Neural progenitor cell (in vitro differentiated cells): ENCODE data around the gene PKN1. TPM values are rescaled to one million over a fixed set of nuclear protein-coding genes. Genes with fewer than 3 reads are reported as not detected.

Experiments used
- DNase-seq: peaks from one replicate; pipeline ENCODE4 v3.0.0-alpha.2; 2016; ENCODE audit warnings: low spot score
- H2AFZ ChIP-seq: fragments of 200-600 bp; sonication (generic); replicated peaks from 2 replicates; pipeline ENCODE4 v1.6.1; 2016; ENCODE audit warnings: antibody characterized with exemption
- H3F3A ChIP-seq: fragments of 200-600 bp; sonication (generic); 2 replicates; pipeline ENCODE4 v1.6.1; 2016; ENCODE audit warnings: antibody characterized with exemption, low read depth
- H3K27ac ChIP-seq: fragments of 200-600 bp; sonication (generic); 2 replicates; pipeline ENCODE4 v1.5.1; 2016; ENCODE audit warnings: mild to moderate bottlenecking
- H3K27me3 ChIP-seq: fragments of 200-600 bp; sonication (generic); 2 replicates; pipeline ENCODE4 v1.6.1; 2016; ENCODE audit warnings: mild to moderate bottlenecking, moderate library complexity
- H3K36me3 ChIP-seq: fragments of 200-600 bp; sonication (generic); 2 replicates; pipeline ENCODE4 v1.5.1; 2016
- H3K4me1 ChIP-seq: fragments of 200-600 bp; sonication (generic); 2 replicates; pipeline ENCODE4 v1.6.1; 2016; ENCODE audit warnings: mixed run types
- H3K4me2 ChIP-seq: fragments of 200-600 bp; sonication (generic); 2 replicates; pipeline ENCODE4 v1.6.1; 2016
- H3K4me3 ChIP-seq: fragments of 200-600 bp; sonication (generic); 2 replicates; pipeline ENCODE4 v1.5.1; 2016
- H3K79me2 ChIP-seq: fragments of 200-600 bp; sonication (generic); 2 replicates; pipeline ENCODE4 v1.6.1; 2016; ENCODE audit warnings: low read depth
- H3K9ac ChIP-seq: fragments of 200-600 bp; sonication (generic); 2 replicates; pipeline ENCODE4 v1.6.1; 2016
- H3K9me3 ChIP-seq: fragments of 200-600 bp; sonication (generic); 2 replicates; pipeline ENCODE4 v1.5.1; 2016; ENCODE audit warnings: low read depth
- H4K20me1 ChIP-seq: fragments of 200-600 bp; sonication (generic); 2 replicates; pipeline ENCODE4 v1.6.1; 2016; ENCODE audit warnings: low read depth
- H3K27ac Mint-ChIP-seq: 3 replicates; pipeline ENCODE4 v1.8.0; 2021; ENCODE audit warnings: mixed read lengths
- H3K27me3 Mint-ChIP-seq: 2 replicates; pipeline ENCODE4 v1.8.0; 2022; ENCODE audit warnings: low read depth, mild to moderate bottlenecking, inconsistent platforms, moderate library complexity, mixed read lengths; ENCODE audit not compliant: insufficient read depth
- H3K36me3 Mint-ChIP-seq: 3 replicates; pipeline ENCODE4 v1.8.0; 2021; ENCODE audit warnings: mixed read lengths
- H3K4me1 Mint-ChIP-seq: 3 replicates; pipeline ENCODE4 v1.8.0; 2021; ENCODE audit warnings: mixed read lengths
- H3K4me3 Mint-ChIP-seq: 3 replicates; pipeline ENCODE4 v1.8.0; 2021; ENCODE audit warnings: mild to moderate bottlenecking, moderate library complexity, mixed read lengths
- H3K9me3 Mint-ChIP-seq: 3 replicates; pipeline ENCODE4 v1.8.0; 2020; ENCODE audit warnings: mixed read lengths
- EZH2 ChIP-seq: fragments of 200-600 bp; sonication (generic); IDR thresholded peaks from 2 replicates; pipeline ENCODE4 v1.6.1; 2017; ENCODE audit warnings: antibody characterized with exemption, mild to moderate bottlenecking, moderate library complexity
- EZH2phosphoT487 ChIP-seq: fragments of 200-600 bp; sonication (generic); IDR thresholded peaks from 2 replicates; pipeline ENCODE4 v1.6.1; 2017; ENCODE audit warnings: antibody characterized with exemption
- total RNA-seq: library from RNA; depleted of rRNA; stranded (reverse); fragments of >200 nt; gene quantifications from 2 replicates; pipeline ENCODE4 v1.2.3, GENCODE V29; 2015; ENCODE audit warnings: low replicate concordance
- TF ChIP-seq, protein P1 (sequence below): fragments of 200-600 bp; sonication (generic); IDR thresholded peaks from 2 replicates; pipeline ENCODE4 v1.5.1; 2017; ENCODE audit warnings: antibody characterized with exemption, mild to moderate bottlenecking

Gene PKN1
- total RNA-seq, 1 donor from 2014 or later = 29.0 TPM

- H3K36me3 Mint-ChIP-seq = peaks cover 20% of the 10 kb centered on the region
- H3K27ac Mint-ChIP-seq = no peak overlapping the region
- Histone ChIP-seq H3K27ac (no peak overlapping the region), H3F3A (peaks cover 25% of the 10 kb centered on the region), H3K27me3 (no peaks in the 10 kb centered on the region), H3K4me1 (peaks cover 3% of the 10 kb centered on the region), H3K4me3 (no peak overlapping the region), H3K9me3 (no peaks in the 10 kb centered on the region), H4K20me1 (peaks cover 21% of the 10 kb centered on the region), H2AFZ (no peak overlapping the region), H3K9ac (no peak overlapping the region), H3K4me2 (no peak overlapping the region), H3K79me2 (peaks cover 16% of the 10 kb centered on the region), H3K36me3 (no peaks in the 10 kb centered on the region)
- no peaks in the 10 kb centered on the region for H3K9me3 Mint-ChIP-seq
- no peak overlapping the region for H3K4me3 Mint-ChIP-seq
- peaks cover 6% of the 10 kb centered on the region for H3K27me3 Mint-ChIP-seq
- no peak for DNase-seq
- H3K4me1 Mint-ChIP-seq = peaks cover 34% of the 10 kb centered on the region
- TF ChIP-seq EZH2 = no peak
- TF ChIP-seq EZH2phosphoT487 = no peak
- TF ChIP-seq, protein P1, sequence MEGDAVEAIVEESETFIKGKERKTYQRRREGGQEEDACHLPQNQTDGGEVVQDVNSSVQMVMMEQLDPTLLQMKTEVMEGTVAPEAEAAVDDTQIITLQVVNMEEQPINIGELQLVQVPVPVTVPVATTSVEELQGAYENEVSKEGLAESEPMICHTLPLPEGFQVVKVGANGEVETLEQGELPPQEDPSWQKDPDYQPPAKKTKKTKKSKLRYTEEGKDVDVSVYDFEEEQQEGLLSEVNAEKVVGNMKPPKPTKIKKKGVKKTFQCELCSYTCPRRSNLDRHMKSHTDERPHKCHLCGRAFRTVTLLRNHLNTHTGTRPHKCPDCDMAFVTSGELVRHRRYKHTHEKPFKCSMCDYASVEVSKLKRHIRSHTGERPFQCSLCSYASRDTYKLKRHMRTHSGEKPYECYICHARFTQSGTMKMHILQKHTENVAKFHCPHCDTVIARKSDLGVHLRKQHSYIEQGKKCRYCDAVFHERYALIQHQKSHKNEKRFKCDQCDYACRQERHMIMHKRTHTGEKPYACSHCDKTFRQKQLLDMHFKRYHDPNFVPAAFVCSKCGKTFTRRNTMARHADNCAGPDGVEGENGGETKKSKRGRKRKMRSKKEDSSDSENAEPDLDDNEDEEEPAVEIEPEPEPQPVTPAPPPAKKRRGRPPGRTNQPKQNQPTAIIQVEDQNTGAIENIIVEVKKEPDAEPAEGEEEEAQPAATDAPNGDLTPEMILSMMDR = no peak
These were observed 78.1 kb downstream of the PKN1 start for GRCh38 chr19:14511229-14511593.

GRCh38 chr19:14512406-14512961 lies 79.4 kb downstream of the PKN1 start:
- H3K79me2 ChIP-seq = peaks cover 29% of the 10 kb centered on the region

DNA sequence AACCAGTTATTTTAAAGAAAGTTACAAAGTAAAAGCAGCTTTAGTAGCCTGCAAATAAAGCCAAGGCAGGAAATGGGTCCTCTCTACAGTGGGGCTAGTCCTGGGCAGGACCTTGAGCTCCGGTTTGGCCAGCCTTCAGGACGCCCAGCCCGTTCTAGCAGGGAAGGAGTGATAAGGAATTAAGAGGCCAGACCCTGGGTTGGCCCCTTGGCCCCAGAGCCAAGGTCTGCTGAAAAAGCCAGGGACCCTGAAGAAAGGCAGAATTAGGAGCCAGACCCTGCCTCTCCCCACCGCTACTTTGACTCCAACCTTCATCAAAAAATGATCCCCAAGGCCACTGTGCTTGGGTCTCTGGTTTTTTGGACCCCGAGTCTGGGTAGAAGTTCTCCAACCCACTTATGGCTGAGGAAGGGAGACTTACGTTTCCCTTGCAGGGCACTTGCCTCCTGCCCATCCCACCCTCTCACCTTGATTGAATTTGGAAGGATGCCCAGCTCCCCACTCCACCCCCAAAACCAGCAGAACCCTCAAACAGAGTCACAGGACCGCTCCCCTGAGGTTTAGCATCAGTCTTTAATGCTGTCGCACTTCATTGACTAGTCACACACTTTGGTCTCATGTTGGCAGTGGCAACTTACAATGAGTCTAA lies 81.2 kb downstream of the PKN1 start:
- Histone ChIP-seq H3K79me2 (peaks cover 36% of the 10 kb centered on the region), H3K9ac (no peak overlapping the region), H3K4me2 (no peak overlapping the region), H3F3A (peaks cover 36% of the 10 kb centered on the region), H3K4me3 (no peak overlapping the region), H3K27ac (no peak overlapping the region), H3K36me3 (no peaks in the 10 kb centered on the region), H4K20me1 (peaks cover 35% of the 10 kb centered on the region), H3K4me1 (peaks cover 5% of the 10 kb centered on the region), H3K27me3 (no peaks in the 10 kb centered on the region), H3K9me3 (no peaks in the 10 kb centered on the region), H2AFZ (no peak overlapping the region)
- Mint-ChIP-seq H3K27ac (no peak overlapping the region), H3K4me3 (peak overlapping the region; percentile 49), H3K4me1 (peaks cover 48% of the 10 kb centered on the region), H3K27me3 (peaks cover 10% of the 10 kb centered on the region), H3K36me3 (peaks cover 26% of the 10 kb centered on the region), H3K9me3 (no peaks in the 10 kb centered on the region)
- TF ChIP-seq EZH2 (no peak), EZH2phosphoT487 (no peak)
- TF ChIP-seq, protein P1 = no peak
- DNase-seq = no peak

More at GRCh38 chr19:14512406-14512961, 79.4 kb downstream of the PKN1 start:
- Histone ChIP-seq H2AFZ (no peak overlapping the region), H3K4me2 (no peak overlapping the region), H4K20me1 (peaks cover 34% of the 10 kb centered on the region), H3K36me3 (no peaks in the 10 kb centered on the region), H3K4me1 (peaks cover 5% of the 10 kb centered on the region), H3K9ac (no peak overlapping the region), H3K27me3 (no peaks in the 10 kb centered on the region), H3K4me3 (no peak overlapping the region), H3K27ac (no peak overlapping the region), H3F3A (peaks cover 29% of the 10 kb centered on the region), H3K9me3 (no peaks in the 10 kb centered on the region)
- Mint-ChIP-seq H3K27me3 (peaks cover 6% of the 10 kb centered on the region), H3K4me3 (no peak overlapping the region), H3K4me1 (peaks cover 45% of the 10 kb centered on the region), H3K27ac (no peak overlapping the region), H3K9me3 (no peaks in the 10 kb centered on the region), H3K36me3 (peaks cover 26% of the 10 kb centered on the region)
- no peak for DNase-seq
- TF ChIP-seq EZH2 (no peak), EZH2phosphoT487 (no peak)
- TF ChIP-seq, protein P1 = no peak
